ENCODE results near the gene SORCS2. TPM values are rescaled to one million over a fixed set of nuclear protein-coding genes. Genes with fewer than 3 reads are reported as not detected.
A peak's percentile ranks its signal among the peaks of the same experiment; 100 is the strongest.

SORCS2 gene
- total and polyA plus RNA-seq, 2 of the 4 experiments (the other 2 are of a cell fraction), result 0.36 to 0.62 TPM

- no peak for TF ChIP-seq BHLHE40 (IDR thresholded peaks at IDR 0.05; ENCODE audit: low read depth, low read length)
- TF ChIP-seq ELK1 (IDR thresholded peaks at IDR 0.05; ENCODE audit: borderline replicate concordance, low read depth, low read length), result no peak
Observed at GRCh38 chr4:7655511-7656243, 463.3 kb downstream of the SORCS2 start (continued).

DNA sequence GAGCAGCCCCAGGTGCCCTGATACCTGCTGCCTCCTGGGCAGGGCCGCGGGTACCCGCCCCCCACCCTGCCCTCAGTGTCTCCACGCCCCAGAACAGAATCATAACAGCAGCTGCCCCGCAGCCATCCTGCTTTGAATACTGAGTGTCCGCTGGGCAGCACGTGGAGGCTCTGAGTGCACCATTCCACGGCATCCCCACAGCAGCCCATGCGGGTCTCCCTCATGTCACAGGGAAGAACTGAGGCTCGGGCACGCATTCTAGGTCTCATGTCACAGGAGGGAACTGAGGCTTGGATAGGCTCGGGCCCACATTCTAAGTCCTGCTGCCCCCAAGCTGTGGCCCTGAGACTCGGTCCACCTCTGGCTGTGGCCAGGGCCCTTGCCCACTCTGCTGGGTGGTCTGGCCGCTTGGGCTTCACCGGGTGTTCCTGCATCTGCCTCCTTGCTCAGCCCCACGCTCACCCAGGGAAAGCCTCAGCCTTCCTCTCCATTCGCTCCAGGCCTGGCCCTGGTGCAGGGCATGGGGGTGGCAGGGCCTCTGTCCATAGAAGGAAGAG is 464.0 kb downstream of the SORCS2 start:
- no peak for TF ChIP-seq RCOR1 (IDR thresholded peaks at IDR 0.05; ENCODE audit: insufficient replicate concordance, low read length)
- Histone ChIP-seq H2BK15ac (ENCODE audit: low read depth, low read length) (no peak overlapping the region), H3K9ac (ENCODE audit: low read depth, low read length) (no peak overlapping the region), H3K4me3 (ENCODE audit: insufficient read depth, low read depth, low read length) (no peak overlapping the region), H3K4me1 (ENCODE audit: control insufficient read depth, insufficient read depth, low read length) (peaks cover 6% of the 10 kb centered on the region), H2BK5ac (ENCODE audit: low read depth, low read length, poor library complexity, severe bottlenecking) (no peak overlapping the region), H2AK9ac (replicated peaks; ENCODE audit: low read depth, low read length, poor library complexity) (peak overlapping the region; percentile 10), H3K27me3 (ENCODE audit: control insufficient read depth, insufficient read depth, low read length) (peaks cover 9% of the 10 kb centered on the region), H3K56ac (ENCODE audit: extremely low read depth, insufficient read depth, low read length) (no peak overlapping the region), H3K4me2 (ENCODE audit: low read depth, low read length) (no peak overlapping the region), H3K79me1 (ENCODE audit: low read depth in 1 of 2, low read length in 2 of 2) (no peaks in the 10 kb centered on the region), H3K9me3 (ENCODE audit: control insufficient read depth, insufficient read depth, low read length) (no peaks in the 10 kb centered on the region), H2BK120ac (ENCODE audit: low read depth, low read length) (no peak overlapping the region; the same call in 1 of the 2 replicates), H4K8ac (ENCODE audit: low read depth in 2 of 2, low read length in 2 of 2) (no peak overlapping the region), H2AFZ (replicated peaks; ENCODE audit: low read length, poor library complexity) (no peak overlapping the region), H3K4ac (ENCODE audit: low read depth, low read length) (no peak overlapping the region), H3K27ac (ENCODE audit: insufficient read depth, low read length) (no peak overlapping the region), H3K14ac (replicated peaks; ENCODE audit: low read depth, low read length) (no peak overlapping the region), H3K18ac (ENCODE audit: low read depth, low read length) (no peak overlapping the region), H3K23ac (ENCODE audit: low read depth, low read length) (no peak overlapping the region), H4K5ac (ENCODE audit: low read depth, low read length) (no peak overlapping the region), H2AK5ac (ENCODE audit: low read depth, low read length) (no peak overlapping the region), H3K9me1 (ENCODE audit: insufficient read depth, low read length) (peaks cover 4% of the 10 kb centered on the region), H3K36me3 (ENCODE audit: control insufficient read depth, insufficient read depth, low read length) (no peaks in the 10 kb centered on the region), H2BK20ac (ENCODE audit: low read depth, low read length) (no peak overlapping the region), H4K20me1 (ENCODE audit: insufficient read depth, low read length) (peaks cover 3% of the 10 kb centered on the region; the same call in 1 of the 2 replicates), H4K91ac (ENCODE audit: insufficient read depth, low read depth, low read length) (no peak overlapping the region)
- WGBS, 2 experiments (ENCODE audit: extremely low coverage in 2 of 2, insufficient read length in 1 of 2), result 81% methylated on average over 6 of the region's 17 CpGs; no CpG with 5 or more reads in 1 of the 2 experiments
- dilution Hi-C loops (cut with HindIII; ENCODE audit: low sequenced_read_pairs, unreplicated experiment) (no loop called here), intact Hi-C loops (cut with micrococcal nuclease) (no loop called here), in situ Hi-C loops (cut with MboI; ENCODE audit: low sequenced_read_pairs) (no loop called here)
- DNase-seq (no peak), ATAC-seq (ENCODE audit: low read depth) (no peak)
- CTCF ChIA-PET, result no interaction called here
- BruUV-seq (replicated peaks), result no TSS peak
- POLR2A ChIA-PET (ENCODE audit: unreplicated experiment), result no interaction called here
